Neuron (in vitro differentiated cells): ENCODE measurements around the gene C2CD4B.

Experiments
- H2AFZ ChIP-seq: one replicate; pipeline ENCODE4 v1.6.1; 2013; ENCODE audit warnings: low read depth, mild to moderate bottlenecking, inconsistent platforms, low read length, moderate library complexity
- H3K27me3 ChIP-seq: one replicate; pipeline ENCODE4 v1.6.1; 2013; ENCODE audit warnings: low read length; ENCODE audit not compliant: insufficient read depth
- H3K36me3 ChIP-seq: one replicate; pipeline ENCODE4 v1.6.1; 2013; ENCODE audit warnings: low read length; ENCODE audit not compliant: insufficient read depth
- H3K4me1 ChIP-seq: one replicate; pipeline ENCODE4 v1.6.1; 2013; ENCODE audit warnings: low read length; ENCODE audit not compliant: insufficient read depth
- H3K4me3 ChIP-seq: 2 replicates; pipeline ENCODE4 v1.5.1; 2013; ENCODE audit warnings: mild to moderate bottlenecking, low read length, moderate library complexity
- H3K9me3 ChIP-seq: one replicate; pipeline ENCODE4 v1.6.1; 2013; ENCODE audit warnings: low read length

C2CD4B gene, protein sequence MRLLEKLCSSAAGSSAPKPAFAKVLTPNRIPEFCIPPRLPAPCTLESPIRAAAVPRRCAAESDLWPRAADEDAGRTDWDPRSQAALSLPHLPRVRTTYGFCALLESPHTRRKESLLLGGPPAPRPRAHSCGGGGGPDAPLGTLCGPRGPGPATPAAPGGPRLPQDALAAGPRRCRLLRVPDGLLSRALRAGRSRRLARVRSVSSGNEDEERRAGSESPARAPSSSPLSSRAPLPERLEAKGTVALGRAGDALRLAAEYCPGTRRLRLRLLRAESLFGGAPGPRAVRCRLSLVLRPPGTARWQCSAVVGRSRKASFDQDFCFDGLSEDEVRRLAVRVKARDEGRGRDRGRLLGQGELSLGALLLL

GRCh38 chr15:62165104-62165792, at the start of gene C2CD4B:
Gene C2CD4B, minus strand, starts transcription at chr15:62165285. Its CDS starts 301 bp downstream, at chr15:62164984.
- H3K27me3 ChIP-seq = peaks cover 66% of the 10 kb centered on the region
- peak within 1 kb of the TSS; percentile 77 for H2AFZ ChIP-seq
- no peaks in the 10 kb centered on the region for H3K4me1 ChIP-seq

DNA sequence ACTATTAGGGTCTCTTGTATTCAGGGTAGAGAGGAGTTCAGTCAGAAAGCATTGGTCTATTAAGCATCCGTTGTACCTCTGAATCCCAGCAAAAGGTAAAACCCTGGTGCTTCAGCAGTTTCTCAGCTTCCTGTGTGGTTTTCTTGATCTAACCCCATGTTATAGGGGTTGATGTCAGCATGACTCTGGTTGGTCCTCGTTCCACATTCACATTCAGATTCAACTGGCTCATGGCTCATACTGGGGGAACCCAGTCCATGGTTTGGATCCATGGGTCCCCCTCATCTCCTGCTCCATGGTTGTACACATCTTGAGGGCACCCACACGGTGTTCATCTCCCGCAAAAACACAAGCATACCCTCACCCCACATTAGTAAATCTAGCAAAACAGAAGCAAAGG, 47.7 kb upstream of the C2CD4B start:
- Histone ChIP-seq H3K4me1 (no peaks in the 10 kb centered on the region), H2AFZ (no peak overlapping the region), H3K9me3 (peaks cover 2% of the 10 kb centered on the region), H3K27me3 (no peaks in the 10 kb centered on the region), H3K4me3 (no peak overlapping the region), H3K36me3 (no peaks in the 10 kb centered on the region)

More at GRCh38 chr15:62165104-62165792, at the start of gene C2CD4B:
- no peaks in the 10 kb centered on the region for H3K9me3 ChIP-seq
- no peaks in the 10 kb centered on the region for H3K36me3 ChIP-seq
- no peak within 1 kb of the TSS for H3K4me3 ChIP-seq

DNA sequence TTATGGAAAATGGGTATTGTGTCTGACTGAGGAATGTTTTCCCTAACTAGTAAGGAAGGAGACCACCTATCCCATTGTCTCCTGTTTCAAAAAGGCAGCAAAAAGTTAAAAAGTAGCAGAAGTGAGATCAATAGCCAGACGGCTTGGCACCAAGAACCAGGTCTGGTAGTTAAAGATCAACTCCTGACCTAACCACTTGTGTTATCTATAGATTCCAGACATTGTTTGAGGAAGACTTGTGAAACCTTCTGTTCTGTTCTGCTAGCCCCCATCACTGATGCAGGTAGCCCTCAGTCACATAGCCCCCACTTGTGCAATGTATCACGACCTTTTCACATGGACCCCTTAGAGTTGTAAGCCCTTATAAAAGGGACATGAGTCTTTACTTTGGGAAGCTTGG, 46.3 kb upstream of the C2CD4B start:
- Histone ChIP-seq H3K36me3 (no peaks in the 10 kb centered on the region), H3K4me1 (no peaks in the 10 kb centered on the region), H3K9me3 (no peaks in the 10 kb centered on the region), H2AFZ (no peak overlapping the region), H3K27me3 (no peaks in the 10 kb centered on the region), H3K4me3 (no peak overlapping the region)

- no peaks in the 10 kb centered on the region for H3K4me1 ChIP-seq
- H3K27me3 ChIP-seq = no peaks in the 10 kb centered on the region
- H3K4me3 ChIP-seq = no peak overlapping the region
- H2AFZ ChIP-seq = no peak overlapping the region
- no peaks in the 10 kb centered on the region for H3K36me3 ChIP-seq
- H3K9me3 ChIP-seq = no peaks in the 10 kb centered on the region
Measured at GRCh38 chr15:62209821-62210220, 44.7 kb upstream of the C2CD4B start.

GRCh38 chr15:62209322-62209721, 44.2 kb upstream of the C2CD4B start:
- Histone ChIP-seq H3K4me1 (no peaks in the 10 kb centered on the region), H3K36me3 (no peaks in the 10 kb centered on the region), H3K9me3 (no peaks in the 10 kb centered on the region), H3K27me3 (no peaks in the 10 kb centered on the region), H2AFZ (no peak overlapping the region), H3K4me3 (no peak overlapping the region)

GRCh38 chr15:62208884-62209283, 43.8 kb upstream of the C2CD4B start:
- H3K4me3 ChIP-seq = no peak overlapping the region
- no peaks in the 10 kb centered on the region for H3K9me3 ChIP-seq
- H3K4me1 ChIP-seq = no peaks in the 10 kb centered on the region
- H2AFZ ChIP-seq = no peak overlapping the region
- no peaks in the 10 kb centered on the region for H3K36me3 ChIP-seq
- H3K27me3 ChIP-seq = no peaks in the 10 kb centered on the region

GRCh38 chr15:62208367-62208766, 43.3 kb upstream of the C2CD4B start:
- Histone ChIP-seq H3K9me3 (no peaks in the 10 kb centered on the region), H2AFZ (no peak overlapping the region), H3K36me3 (no peaks in the 10 kb centered on the region), H3K4me1 (no peaks in the 10 kb centered on the region), H3K4me3 (no peak overlapping the region), H3K27me3 (no peaks in the 10 kb centered on the region)

- H3K27me3 ChIP-seq = no peaks in the 10 kb centered on the region
- no peak overlapping the region for H2AFZ ChIP-seq
- no peaks in the 10 kb centered on the region for H3K36me3 ChIP-seq
- H3K9me3 ChIP-seq = no peaks in the 10 kb centered on the region
- H3K4me1 ChIP-seq = no peaks in the 10 kb centered on the region
- no peak overlapping the region for H3K4me3 ChIP-seq
Measured at GRCh38 chr15:62190675-62191074, 25.6 kb upstream of the C2CD4B start.

GRCh38 chr15:62190274-62190673, 25.2 kb upstream of the C2CD4B start:
- no peak overlapping the region for H3K4me3 ChIP-seq
- no peaks in the 10 kb centered on the region for H3K36me3 ChIP-seq
- no peak overlapping the region for H2AFZ ChIP-seq

DNA sequence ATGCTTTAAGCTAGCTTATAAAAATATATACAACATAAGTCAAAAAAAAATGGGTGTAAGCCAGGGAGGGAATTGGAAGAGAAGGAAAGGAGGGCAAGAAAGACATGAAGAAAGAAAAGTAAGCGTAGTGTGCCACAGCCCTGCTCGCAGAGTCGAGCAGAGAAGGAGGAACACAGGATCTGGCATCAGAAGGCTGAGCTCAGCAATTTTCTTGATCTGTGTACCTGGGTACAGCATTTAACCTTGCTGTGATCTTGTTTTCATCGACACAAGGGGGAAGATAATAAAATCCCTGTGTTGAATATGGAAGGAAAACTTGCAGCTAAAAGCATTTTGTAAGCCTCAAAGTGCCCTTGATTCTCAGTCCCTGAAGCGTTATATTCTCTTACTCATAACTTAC, 23.7 kb upstream of the C2CD4B start:
- H2AFZ ChIP-seq = no peak overlapping the region
- H3K4me1 ChIP-seq = no peaks in the 10 kb centered on the region
- H3K36me3 ChIP-seq = no peaks in the 10 kb centered on the region
- H3K27me3 ChIP-seq = no peaks in the 10 kb centered on the region
- H3K9me3 ChIP-seq = no peaks in the 10 kb centered on the region
- H3K4me3 ChIP-seq = no peak overlapping the region

More at GRCh38 chr15:62190274-62190673, 25.2 kb upstream of the C2CD4B start:
- Histone ChIP-seq H3K27me3 (no peaks in the 10 kb centered on the region), H3K9me3 (no peaks in the 10 kb centered on the region), H3K4me1 (no peaks in the 10 kb centered on the region)

GRCh38 chr15:62187910-62188309, 22.8 kb upstream of the C2CD4B start:
- Histone ChIP-seq H2AFZ (no peak overlapping the region), H3K27me3 (no peaks in the 10 kb centered on the region), H3K9me3 (no peaks in the 10 kb centered on the region), H3K36me3 (no peaks in the 10 kb centered on the region), H3K4me3 (no peak overlapping the region), H3K4me1 (no peaks in the 10 kb centered on the region)

GRCh38 chr15:62187425-62187824, 22.3 kb upstream of the C2CD4B start:
- H3K9me3 ChIP-seq = no peaks in the 10 kb centered on the region
- no peak overlapping the region for H3K4me3 ChIP-seq
- no peaks in the 10 kb centered on the region for H3K36me3 ChIP-seq
- H2AFZ ChIP-seq = no peak overlapping the region
- H3K4me1 ChIP-seq = no peaks in the 10 kb centered on the region
- no peaks in the 10 kb centered on the region for H3K27me3 ChIP-seq

DNA sequence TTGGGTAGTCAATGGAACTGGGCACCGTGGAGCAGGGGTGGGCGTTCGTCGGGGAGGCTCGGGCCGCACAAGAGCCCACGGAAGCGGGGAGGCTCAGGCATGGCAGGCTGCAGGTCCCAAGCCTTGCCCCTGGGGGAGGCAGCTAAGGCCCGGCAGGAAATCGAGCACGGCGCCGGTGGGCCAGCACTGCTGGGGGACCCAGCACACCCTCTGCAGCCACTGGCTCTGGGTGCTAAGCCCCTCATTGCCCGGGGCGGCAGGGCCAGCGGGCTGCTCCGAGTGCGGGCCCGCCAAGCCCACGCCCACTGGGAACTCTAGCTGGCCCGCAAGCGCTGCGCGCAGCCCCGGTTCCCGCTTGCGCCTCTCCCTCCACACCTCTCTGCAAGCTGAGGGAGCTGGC, 21.5 kb upstream of the C2CD4B start:
- H2AFZ ChIP-seq = no peak overlapping the region
- H3K36me3 ChIP-seq = no peaks in the 10 kb centered on the region
- no peak overlapping the region for H3K4me3 ChIP-seq
- H3K27me3 ChIP-seq = no peaks in the 10 kb centered on the region
- H3K9me3 ChIP-seq = no peaks in the 10 kb centered on the region
- no peaks in the 10 kb centered on the region for H3K4me1 ChIP-seq
